ENCODE measurements around the gene FSTL4.

- TF ChIP-seq, protein P1, sequence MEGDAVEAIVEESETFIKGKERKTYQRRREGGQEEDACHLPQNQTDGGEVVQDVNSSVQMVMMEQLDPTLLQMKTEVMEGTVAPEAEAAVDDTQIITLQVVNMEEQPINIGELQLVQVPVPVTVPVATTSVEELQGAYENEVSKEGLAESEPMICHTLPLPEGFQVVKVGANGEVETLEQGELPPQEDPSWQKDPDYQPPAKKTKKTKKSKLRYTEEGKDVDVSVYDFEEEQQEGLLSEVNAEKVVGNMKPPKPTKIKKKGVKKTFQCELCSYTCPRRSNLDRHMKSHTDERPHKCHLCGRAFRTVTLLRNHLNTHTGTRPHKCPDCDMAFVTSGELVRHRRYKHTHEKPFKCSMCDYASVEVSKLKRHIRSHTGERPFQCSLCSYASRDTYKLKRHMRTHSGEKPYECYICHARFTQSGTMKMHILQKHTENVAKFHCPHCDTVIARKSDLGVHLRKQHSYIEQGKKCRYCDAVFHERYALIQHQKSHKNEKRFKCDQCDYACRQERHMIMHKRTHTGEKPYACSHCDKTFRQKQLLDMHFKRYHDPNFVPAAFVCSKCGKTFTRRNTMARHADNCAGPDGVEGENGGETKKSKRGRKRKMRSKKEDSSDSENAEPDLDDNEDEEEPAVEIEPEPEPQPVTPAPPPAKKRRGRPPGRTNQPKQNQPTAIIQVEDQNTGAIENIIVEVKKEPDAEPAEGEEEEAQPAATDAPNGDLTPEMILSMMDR (IDR thresholded peaks at IDR 0.05; ENCODE audit: borderline replicate concordance, extremely low read depth, low read length, poor library complexity, severe bottlenecking) = no peak
- no peak for TF ChIP-seq EZH2 (IDR thresholded peaks at IDR 0.05; ENCODE audit: borderline replicate concordance, low read depth, low read length, severe bottlenecking)
Measured at GRCh38 chr5:133421806-133422205, 190.5 kb downstream of the FSTL4 start.
